Measurements from ENCODE around the gene FEM1C.

FEM1C gene

DNA sequence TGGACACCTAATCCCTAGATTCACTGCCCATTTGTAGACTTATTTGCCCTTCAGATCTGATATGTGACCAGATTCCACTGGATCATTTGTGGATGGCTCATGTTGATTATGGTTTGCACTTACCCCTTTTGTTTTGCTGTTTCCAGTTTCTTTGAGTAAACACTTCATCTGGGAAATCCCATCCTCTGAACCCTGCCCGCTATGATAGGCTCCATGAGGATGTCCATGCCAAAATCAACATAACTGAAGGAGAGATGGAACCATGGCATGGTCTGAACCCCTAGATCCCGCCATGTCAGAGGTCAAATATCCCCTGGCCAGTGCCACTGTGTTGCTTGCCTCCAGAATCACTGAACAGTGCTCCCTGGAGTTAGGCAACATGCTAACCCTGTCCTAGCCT is 11.7 kb upstream of the FEM1C start:
- DNase-seq = no peak

DNA sequence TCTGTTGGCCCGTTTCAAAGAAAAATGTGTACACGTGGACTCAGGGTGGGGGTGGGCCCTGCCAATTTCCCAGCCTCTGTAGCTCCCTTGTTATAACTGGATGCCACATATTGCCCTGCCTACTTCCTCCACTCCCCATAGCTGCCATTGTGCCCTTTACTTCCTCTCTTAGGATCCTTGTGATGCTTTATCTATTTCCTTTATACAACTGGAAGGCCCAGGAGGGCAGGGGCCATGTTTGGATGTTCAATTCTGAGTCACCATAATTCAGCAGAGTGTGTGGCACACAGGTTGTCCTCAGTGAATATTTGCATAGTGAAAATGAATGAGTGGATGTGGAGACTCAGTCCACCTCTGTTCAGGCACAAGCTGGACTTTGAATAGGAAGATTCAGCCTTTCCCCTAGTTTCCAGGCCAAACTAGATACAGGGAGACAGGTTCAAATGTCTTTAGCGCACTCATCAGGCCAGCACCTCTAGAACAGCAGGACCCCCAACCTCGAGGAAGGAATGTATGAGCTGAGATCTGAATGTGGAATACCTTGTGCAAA is 10.6 kb upstream of the FEM1C start:
- no peak for DNase-seq

DNA sequence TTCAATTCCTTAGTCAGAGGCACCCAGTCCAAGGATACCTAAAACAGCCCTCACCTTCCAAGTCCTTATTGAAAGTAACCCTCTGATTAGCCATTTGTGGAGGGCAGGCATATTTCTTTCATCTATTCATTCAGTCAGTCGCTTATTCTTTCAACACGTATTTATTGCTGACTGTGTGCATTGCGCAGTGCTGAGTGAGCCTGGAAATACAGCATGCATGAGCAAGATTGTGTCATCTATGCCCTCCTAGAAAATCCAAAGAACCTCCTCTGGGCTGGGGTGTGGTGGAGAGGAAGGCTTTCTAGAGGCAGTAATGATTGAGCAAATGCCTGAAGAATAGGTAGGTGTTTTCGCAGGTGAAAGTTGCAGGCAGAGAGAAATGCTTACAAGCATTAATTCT is 8.5 kb upstream of the FEM1C start:
- no peak for DNase-seq

DNA sequence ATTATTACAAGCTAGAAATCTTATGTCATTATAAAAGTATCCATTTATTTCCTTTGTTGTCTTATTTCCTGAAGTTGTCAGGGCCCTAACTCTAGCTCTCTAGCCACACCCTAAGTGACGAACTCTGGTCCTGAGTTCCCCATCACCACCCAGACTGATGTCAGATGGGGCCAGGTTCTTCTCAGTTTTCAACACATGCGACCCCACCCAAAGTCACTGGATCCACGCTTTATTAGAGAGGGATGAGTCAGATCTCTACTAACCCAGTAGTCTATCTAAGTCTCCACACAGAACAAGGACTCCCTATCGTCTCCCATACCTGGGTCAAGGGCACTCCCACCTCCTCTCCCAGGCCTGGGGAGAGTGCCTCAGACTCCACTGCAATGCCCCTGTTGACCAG is 6.8 kb upstream of the FEM1C start:
- no peak for DNase-seq

DNA sequence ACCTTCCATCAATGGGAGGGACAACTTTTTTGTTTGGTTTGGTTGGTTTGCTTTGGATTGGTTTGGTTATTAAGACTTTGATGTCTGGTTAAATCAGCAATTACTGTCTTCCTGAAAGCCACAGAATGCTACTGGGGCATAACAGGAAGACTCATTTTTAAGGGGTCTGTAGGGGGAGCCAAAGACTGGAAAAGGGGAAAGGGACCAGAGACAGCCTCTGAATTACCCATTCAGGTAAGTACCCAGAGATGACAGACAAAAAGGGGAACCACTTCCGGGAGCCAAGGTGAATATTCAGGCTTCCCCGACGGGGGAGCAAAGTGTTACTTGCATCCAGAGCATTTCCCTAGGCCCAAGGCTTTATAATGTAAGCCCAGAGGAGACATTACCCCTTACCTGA is 4.6 kb upstream of the FEM1C start:
- peak; percentile 17 for DNase-seq

DNA sequence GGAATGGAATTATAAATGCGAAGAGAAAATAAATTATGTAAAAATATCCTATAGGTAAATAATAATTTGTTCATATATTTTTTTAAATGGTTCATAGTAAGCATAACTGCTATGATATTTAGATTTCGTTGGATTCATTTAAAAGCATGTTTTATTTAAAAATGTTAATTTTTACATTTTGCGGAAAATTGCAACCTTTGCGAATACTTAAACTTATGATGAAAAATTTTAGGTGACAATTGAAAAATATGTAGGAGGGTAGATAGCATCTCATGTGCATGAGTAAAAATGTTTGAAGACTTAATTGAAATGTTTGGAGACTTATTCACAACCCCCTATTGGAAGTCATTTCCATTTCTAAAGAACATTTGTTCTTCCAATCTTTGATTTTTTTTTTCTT is 4.1 kb upstream of the FEM1C start:
- DNase-seq = no peak

DNA sequence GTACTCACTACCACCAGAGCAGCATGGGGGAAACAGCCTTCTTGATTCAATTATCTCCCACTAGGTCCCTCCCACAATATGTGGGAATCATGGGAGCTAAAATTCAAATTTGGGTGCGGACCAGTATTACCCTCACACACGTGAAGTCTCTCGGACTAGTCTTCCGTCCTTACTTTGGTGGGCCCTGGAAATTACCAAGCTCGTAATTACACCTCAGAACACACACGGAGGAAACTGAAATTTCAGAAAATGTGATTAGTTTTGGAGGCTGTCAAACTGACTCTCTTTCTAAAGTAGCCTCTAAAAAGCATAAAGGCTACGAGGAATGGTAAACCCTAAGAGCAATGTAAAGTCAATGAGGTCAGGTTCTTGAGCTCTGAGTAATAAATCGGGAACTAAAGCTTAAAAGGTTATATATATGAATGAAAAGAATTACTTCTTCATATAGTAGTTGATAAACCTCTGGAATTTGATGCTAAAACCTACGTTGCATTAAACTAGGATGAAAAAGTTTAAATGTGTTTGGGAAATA is 842 bp upstream of the FEM1C start:
- no peak for DNase-seq

DNA sequence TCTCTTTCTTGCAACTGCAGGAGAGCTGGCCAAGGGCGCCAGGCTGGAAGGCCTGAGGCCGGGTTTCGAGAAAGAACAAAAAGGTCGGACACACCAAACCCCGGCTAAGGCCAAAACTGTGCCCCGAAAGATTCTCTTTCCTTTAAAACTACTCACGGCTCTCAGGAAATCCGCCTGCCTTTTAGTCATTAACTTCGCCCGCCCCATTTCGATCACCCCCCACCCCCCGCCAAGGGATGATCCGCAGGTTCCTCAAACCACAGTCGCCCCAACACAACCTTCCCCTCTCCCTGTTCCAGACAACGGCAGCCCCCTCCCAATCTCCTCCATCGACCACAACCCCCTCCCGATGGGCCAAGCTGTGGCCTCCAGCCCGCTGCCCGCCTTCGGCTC is 536 bp downstream of the FEM1C start:
- DNase-seq = peak; percentile 29

DNA sequence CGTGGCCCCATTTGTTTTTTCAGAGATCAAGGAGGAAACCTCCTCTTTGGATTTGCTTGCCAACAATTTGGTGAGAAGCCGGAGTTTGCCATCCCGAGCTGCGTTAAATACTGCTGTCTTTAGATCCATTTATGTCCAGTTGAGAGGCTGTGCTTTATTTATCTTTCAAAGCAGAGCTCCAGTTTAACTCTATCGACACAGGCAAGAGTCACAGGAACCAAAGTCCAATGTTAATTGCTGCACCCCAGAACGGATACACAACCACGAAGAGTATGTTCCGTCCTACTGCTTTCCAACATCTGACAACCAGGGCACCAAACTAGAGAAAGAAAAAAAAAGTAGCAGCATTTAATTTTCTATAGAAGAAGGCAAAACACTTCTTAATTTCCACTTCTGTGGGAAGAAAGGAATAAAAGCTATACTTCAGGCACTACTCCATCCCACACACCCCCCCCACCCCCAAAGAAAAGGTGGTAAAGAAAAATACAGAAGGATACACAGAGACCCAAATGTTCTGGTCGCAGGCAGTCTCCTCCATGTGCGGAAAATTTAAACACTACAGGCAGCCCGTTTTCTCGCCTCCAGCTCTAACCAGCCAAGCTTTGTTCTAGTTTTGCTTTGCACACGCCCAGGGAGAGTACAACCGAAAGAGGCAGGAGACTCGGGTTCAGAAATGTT is 1.1 kb downstream of the FEM1C start:
- DNase-seq = peak; percentile 43

DNA sequence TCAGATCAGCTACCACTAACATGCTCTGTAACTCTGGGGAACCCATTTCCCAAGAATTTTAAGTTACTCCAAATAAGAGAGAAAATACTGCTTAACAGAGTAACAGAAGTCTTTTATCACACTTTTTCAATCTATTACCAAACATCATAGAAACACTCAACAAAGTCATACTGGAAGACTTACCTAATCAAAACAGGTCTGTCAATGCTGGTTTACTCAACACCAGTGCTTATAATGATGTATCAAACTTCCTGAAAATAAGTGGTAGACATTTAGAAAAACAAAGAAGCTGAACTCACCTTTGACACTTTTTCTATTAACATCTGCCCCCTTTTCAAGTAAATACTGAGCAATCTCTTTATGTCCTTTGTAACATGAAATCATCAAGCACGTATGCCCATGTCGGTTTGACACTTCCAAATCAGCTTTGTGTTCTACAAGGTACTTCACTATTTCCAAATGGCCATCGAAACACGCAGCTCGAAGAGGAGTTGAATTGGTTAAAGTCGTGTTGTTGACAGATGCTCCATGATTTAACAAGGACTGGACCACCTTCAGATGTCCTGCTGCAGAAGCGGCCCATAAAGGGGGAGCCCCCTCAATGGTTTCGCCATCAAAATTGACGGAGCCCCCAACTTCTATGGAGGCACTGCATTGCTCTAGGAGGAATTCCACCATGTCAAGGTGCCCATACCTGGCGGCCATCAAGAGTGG is 1.8 kb downstream of the FEM1C start:
- no peak for DNase-seq

DNA sequence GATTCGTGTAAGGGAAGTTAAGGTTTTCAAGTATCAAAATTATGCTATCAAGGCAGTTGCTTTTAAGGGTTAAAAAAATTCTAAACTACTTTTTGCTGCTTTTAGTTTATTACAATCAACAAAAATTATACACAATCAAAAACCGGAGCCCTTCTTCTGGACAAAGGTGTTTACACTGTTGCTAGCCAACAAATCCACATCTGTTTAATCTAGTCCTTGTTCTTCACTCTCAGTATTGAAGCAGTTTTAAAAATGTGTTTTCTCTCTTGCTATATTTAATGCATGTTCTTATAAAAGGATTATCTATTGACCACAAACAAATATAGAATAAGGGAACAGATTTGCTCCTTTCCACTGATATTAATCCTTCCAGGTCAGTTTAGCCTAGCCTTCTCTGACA is 2.5 kb downstream of the FEM1C start:
- DNase-seq = no peak

DNA sequence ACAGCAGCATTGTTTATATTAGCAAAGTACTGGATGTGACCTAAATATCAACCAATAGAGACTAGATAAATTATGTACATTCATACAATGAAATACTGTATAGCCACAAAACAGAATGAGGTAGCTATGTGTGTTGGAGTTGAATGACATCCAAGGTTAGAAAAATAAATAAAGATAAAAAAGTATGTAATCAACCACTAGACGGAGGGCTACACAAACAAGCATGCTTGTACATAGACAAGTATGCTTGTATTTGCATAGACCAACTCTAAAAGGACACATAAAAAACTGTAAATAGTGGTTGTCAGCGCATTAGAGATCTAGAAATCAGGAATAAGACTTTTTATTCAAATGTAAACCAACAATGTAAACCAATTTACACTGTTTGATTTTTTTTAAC is 3.0 kb downstream of the FEM1C start:
- DNase-seq = no peak

DNA sequence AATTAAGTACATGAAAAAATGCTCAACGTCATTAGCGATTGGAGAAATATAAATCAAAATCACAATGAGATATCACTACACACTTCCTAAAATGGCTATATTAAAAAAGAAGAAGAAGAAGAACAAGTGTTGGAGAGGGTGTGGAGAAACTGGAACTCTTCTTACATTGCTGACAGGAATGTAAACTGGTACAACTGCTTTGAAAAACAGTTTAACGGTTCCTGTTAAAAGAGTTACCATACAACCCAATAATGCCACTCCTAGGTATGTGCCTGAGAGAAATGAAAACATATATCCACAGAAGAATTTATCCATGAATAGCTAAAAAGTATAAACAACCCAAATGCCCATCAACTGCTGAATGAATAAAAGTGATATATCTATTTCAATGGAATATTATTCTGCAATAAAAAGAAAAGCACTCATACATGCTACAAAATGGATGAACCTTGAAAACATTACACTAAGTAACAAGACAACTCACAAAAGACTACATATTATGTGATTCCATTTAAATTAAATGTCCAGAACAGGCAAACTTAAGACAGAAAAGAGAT is 9.0 kb downstream of the FEM1C start:
- DNase-seq = no peak

DNA sequence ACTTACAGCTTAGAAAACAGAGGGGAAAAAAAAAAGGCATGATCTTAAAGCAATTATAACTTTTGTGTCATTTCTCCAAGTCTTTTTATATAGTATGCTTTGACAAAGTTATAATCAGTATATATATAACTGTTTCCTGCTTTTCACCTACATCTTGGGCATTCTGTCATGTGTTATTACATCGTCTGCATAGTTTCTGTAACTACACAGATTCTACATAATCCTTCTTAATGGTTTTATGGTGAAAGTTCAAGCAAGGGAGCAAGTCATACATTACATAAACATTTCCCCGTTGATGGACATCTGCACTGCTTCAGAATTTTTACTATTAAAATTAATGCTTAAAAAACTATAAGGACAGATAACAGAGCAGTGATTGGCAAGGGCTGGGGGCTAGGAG is 12.1 kb downstream of the FEM1C start:
- DNase-seq = peak; percentile 38

DNA sequence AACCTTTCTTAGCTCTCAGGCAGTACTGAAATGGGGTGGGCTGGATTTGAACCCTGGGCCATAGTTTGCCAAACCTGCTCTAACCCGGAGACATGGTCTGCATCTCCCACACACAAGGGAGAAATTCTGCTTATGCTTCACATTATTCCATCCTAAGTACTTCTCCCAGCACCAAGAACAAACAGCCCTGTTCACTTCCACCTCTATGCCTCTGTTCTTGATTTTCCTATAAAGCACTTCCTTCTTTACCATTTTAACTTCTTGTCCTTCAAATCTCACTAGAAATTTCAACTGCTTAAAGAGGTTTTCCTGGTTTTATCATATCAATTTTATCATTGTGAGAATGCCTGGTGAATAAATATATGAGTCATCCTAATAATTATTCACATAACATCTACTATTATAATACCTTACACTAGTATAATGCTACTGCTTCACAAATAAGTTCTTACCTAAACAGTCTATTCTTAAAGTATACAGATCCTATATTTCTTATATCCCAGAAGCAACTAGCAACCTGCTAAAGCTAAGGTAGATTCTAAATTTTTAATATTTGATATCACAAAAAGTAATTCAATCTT is 12.7 kb downstream of the FEM1C start:
- DNase-seq = no peak

DNA sequence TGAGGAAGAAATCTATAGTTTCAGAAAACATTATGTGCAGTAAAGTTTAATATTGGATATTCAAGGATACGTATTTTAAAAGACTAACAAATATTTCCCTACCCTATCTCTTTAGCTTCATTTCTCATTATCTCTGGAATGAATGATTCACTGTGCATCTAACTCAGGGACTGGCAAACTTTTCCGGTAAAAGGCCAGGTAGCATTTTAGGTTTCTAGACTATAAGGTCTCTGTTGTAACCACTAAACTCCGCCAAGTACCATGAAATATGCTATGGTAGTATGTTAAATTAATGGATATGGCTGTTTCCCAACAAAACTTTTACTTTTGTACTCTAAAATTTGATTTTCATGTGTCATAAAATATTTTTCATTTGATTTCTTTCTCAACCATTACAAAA is 13.2 kb downstream of the FEM1C start:
- DNase-seq = no peak

DNA sequence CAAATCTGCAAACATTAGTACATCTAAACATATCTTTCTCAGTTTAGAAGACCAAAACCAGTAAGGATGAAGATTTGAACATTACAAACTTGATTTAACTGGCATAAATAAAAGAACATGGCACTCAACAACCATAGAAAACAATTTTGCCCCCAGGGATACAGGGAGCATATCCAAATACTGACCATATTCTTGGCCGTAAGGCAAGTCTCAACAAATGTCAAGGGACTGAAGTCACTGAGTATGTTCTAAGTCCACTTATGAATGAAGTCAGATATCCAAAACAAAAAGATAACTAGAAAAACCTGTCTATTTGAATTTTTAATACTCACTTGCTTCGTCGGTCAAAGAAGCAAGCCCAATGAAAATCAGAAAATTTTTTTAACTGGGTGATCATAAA is 14.1 kb downstream of the FEM1C start:
- DNase-seq = no peak

DNA sequence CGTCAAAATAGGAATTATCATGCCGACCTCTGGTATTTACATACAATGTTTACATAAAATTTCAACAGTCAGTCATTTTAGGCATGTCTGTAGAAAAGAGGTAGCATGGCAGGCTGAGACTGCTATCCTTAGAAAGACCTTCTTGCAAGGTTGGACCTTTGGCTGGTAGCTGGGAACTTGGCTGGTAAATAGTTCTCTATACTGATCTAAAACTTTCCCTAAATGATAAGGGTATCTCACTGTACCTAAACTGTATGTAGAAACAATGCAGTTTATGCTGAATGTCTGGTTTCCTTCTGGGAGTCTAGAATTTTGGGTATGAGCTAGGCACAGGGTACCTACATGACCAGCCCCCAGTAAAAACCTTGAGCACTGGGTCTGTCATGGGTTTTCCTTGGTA is 18.0 kb downstream of the FEM1C start:
- DNase-seq = no peak

DNA sequence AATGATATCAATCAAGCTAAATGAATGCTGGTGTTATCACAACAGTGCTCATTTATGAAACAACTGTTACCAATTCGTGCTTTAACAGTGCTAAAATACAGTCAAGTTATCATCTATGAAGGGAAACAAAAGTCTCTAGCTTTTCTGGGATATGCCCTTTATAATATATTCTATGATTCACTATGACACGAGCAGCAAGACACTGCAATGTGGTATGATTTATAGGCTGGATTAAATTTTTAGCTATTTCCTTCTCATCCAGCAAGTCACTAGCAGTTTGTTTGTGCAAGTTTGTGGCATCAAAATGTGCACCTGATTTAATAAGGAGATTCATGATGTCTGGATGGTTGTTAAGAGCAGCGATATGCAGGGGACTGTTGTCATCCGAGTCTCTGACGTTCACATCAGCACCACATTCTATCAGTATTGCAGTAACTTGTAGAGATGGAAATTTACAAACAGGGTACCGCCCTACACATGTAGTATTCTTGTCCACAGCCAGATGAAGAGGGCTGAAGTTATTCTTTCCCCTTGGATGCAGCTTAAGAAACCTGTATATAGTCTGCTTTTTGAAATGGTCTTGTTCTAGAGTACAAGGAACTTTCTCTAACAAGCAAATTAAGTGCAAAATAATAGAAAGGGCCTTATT is 20.3 kb downstream of the FEM1C start:
- peak; percentile 6 for DNase-seq

DNA sequence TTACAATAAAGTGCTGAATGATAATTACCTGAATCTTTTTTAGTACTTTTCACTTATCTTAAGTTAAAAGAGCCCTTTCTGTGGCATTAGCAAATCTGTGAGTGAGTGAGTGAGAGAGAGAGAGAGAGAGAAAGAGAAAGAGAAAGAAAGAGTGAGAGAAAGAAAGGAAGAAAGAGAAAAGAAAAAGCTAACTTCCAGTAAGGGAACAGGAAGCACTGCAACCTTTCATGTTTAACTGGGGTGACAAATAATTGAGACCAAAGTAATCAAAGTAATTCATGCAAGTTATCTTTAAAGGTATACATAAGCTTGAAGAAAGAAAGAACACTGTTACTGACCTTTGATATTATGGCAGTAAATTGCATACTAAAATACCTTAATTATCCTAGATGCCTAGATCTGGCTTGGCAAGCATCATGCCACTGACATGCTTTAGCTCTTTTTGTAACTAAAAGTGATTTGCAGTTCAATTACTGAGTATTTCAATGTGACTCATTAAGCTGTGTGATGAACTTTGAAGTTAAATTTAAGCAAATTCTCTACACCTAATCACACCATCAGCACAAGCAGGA is 21.7 kb downstream of the FEM1C start:
- DNase-seq = no peak

DNA sequence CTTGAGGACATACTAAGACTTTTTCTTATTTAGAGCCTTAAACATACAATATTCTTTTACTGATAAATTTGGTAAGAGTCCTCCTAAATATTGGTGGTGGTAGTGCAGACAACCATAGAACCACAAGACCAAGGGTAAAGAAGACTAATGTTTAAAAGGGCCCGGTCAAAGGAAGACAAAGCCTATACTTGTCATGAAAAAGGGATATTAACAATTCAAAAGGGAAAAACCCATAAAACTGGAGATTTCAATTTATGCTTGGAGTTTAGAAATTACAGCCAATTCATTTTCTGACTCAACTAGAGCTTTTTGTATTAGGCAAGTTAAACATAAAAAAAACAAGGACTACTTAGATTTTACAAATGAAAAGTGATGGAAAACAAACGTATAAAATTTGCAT is 24.4 kb downstream of the FEM1C start:
- DNase-seq = no peak

DNA sequence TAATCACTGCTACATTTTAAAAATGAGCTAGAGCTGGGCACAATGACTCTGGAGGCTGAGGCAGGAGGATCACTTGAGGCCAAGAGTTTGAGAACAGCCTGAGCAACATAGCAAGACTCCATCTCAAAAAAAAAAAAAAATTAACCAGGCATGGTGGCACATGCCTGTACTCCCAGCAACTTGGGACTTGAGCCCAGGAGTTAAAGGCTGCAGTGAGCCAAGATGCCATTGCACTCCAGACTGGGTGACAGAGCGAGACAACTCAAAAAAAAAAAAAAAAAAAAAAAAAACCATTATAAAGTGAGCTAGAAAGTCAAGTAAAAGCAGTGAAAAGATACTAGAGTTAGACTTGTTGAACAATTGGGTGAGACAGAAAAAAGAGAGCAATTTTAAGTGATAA is 28.2 kb downstream of the FEM1C start:
- no peak for DNase-seq

DNA sequence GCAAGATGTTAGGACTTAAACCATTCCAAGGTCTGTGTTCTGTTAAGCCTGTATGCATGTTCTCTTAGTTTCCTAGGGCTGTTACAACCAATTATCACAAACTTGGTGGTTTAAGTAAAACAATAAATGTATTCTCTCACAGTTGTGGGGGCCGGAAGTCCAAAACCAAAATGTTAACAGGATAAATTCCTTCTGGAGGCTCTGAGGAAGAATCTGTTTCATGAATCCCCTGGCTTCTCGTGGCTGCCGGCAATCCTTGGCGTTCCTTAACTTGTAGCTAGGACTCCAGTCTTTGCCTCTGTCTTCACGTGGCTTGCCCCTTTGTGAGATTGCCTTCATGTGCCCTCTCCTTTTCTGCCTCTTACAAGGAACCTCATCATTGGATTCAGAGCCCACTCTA is 30.4 kb downstream of the FEM1C start:
- peak; percentile 15 for DNase-seq

All from fibroblast of skin of abdomen (primary cell).